ENCODE measurements around the gene MAST4.

The MAST4 gene

GRCh38 chr5:66888613-66889012 is 292.4 kb downstream of the MAST4 start:
- H3K4me3 ChIP-seq (ENCODE audit: low read length): no peak overlapping the region
- TF ChIP-seq CTCF (conservative IDR thresholded peaks at IDR 0.05; ENCODE audit: low read length): no peak
- no peak for DNase-seq (ENCODE audit: low read depth)

GRCh38 chr5:66889056-66889455 is 292.9 kb downstream of the MAST4 start:
- no peak overlapping the region for H3K4me3 ChIP-seq (ENCODE audit: low read length)

GRCh38 chr5:66889524-66889923 is 293.3 kb downstream of the MAST4 start:
- H3K4me3 ChIP-seq (ENCODE audit: low read length): no peak overlapping the region
- DNase-seq (ENCODE audit: low read depth): no peak
- TF ChIP-seq CTCF (conservative IDR thresholded peaks at IDR 0.05; ENCODE audit: low read length): no peak

More at GRCh38 chr5:66889056-66889455, 292.9 kb downstream of the MAST4 start:
- no peak for TF ChIP-seq CTCF (conservative IDR thresholded peaks at IDR 0.05; ENCODE audit: low read length)
- DNase-seq (ENCODE audit: low read depth): no peak

- H3K4me3 ChIP-seq (ENCODE audit: low read length): no peak overlapping the region
- no peak for DNase-seq (ENCODE audit: low read depth)
- no peak for TF ChIP-seq CTCF (conservative IDR thresholded peaks at IDR 0.05; ENCODE audit: low read length)
These were observed 295.2 kb downstream of the MAST4 start for GRCh38 chr5:66891184-66891925.

- no peak for TF ChIP-seq CTCF (conservative IDR thresholded peaks at IDR 0.05; ENCODE audit: low read length)
- no peak overlapping the region for H3K4me3 ChIP-seq (ENCODE audit: low read length)
- DNase-seq (ENCODE audit: low read depth): no peak
These were observed 296.5 kb downstream of the MAST4 start for GRCh38 chr5:66892716-66893115.

GRCh38 chr5:66894480-66895240 is 298.5 kb downstream of the MAST4 start:
- no peak for TF ChIP-seq CTCF (conservative IDR thresholded peaks at IDR 0.05; ENCODE audit: low read length)
- no peak overlapping the region for H3K4me3 ChIP-seq (ENCODE audit: low read length)
- no peak for DNase-seq (ENCODE audit: low read depth)

- no peak for TF ChIP-seq CTCF (conservative IDR thresholded peaks at IDR 0.05; ENCODE audit: low read length)
- DNase-seq (ENCODE audit: low read depth): no peak
- H3K4me3 ChIP-seq (ENCODE audit: low read length): no peak overlapping the region
These were observed 300.0 kb downstream of the MAST4 start for GRCh38 chr5:66896171-66896570.
